Measurements from ENCODE around the gene PRPF31. TPM values are rescaled to one million over a fixed set of nuclear protein-coding genes. Genes with fewer than 3 reads are reported as not detected.

The PRPF31 gene
- total and polyA plus RNA-seq, 2 of the 4 experiments (the other 2 are of a cell fraction): 65.4 to 66.1 TPM

Other genes with a start within 250 kb of the PRPF31 start
- 4.8 and 5.3 TPM in 2 replicates for gene MYADM, start 247.9 kb upstream of the PRPF31 start, total RNA-seq (2012; rRNA removed)
- 96.1 and 112 TPM in 2 replicates for gene MYADM, start 247.9 kb upstream of the PRPF31 start, polyA plus RNA-seq (2012; rRNA removed)
- gene PRKCG, start 233.6 kb upstream of the PRPF31 start, total RNA-seq (2012; rRNA removed): not detected in 2 replicates
- 0.04 TPM in 1 of 2 replicates, not detected in the other for gene PRKCG, start 233.6 kb upstream of the PRPF31 start, polyA plus RNA-seq (2012; rRNA removed)
- gene CACNG7, start 206.5 kb upstream of the PRPF31 start, total RNA-seq (2012; rRNA removed): under 0.01 and 0.36 TPM in 2 replicates
- 6.7 and 7.7 TPM in 2 replicates for gene CACNG7, start 206.5 kb upstream of the PRPF31 start, polyA plus RNA-seq (2012; rRNA removed)
- gene CACNG8, start 152.8 kb upstream of the PRPF31 start, total RNA-seq (2012; rRNA removed): not detected in 2 replicates
- 0.09 and 0.15 TPM in 2 replicates for gene CACNG8, start 152.8 kb upstream of the PRPF31 start, polyA plus RNA-seq (2012; rRNA removed)
- not detected in 2 replicates for gene CACNG6, start 124.1 kb upstream of the PRPF31 start, total RNA-seq (2012; rRNA removed)
- gene CACNG6, start 124.1 kb upstream of the PRPF31 start, polyA plus RNA-seq (2012; rRNA removed): not detected in 2 replicates
- gene VSTM1, start 51.9 kb upstream of the PRPF31 start, total RNA-seq (2012; rRNA removed): not detected in 2 replicates
- not detected in 2 replicates for gene VSTM1, start 51.9 kb upstream of the PRPF31 start, polyA plus RNA-seq (2012; rRNA removed)
- gene TARM1, start 34.4 kb upstream of the PRPF31 start, total RNA-seq (2012; rRNA removed): not detected in 2 replicates
- gene TARM1, start 34.4 kb upstream of the PRPF31 start, polyA plus RNA-seq (2012; rRNA removed): not detected in 2 replicates
- gene OSCAR, start 15.0 kb upstream of the PRPF31 start, total RNA-seq (2012; rRNA removed): not detected in 2 replicates
- 0.15 and 0.23 TPM in 2 replicates for gene OSCAR, start 15.0 kb upstream of the PRPF31 start, polyA plus RNA-seq (2012; rRNA removed)
- 7.9 and 24.7 TPM in 2 replicates for gene NDUFA3, start 12.9 kb upstream of the PRPF31 start, total RNA-seq (2012; rRNA removed)
- 85.0 and 104 TPM in 2 replicates for gene NDUFA3, start 12.9 kb upstream of the PRPF31 start, polyA plus RNA-seq (2012; rRNA removed)
- 7.9 and 11.9 TPM in 2 replicates for gene TFPT, start 97 bp upstream of the PRPF31 start, total RNA-seq (2012; rRNA removed)
- 17.1 and 20.9 TPM in 2 replicates for gene TFPT, start 97 bp upstream of the PRPF31 start, polyA plus RNA-seq (2012; rRNA removed)
- gene CNOT3, start 22.0 kb downstream of the PRPF31 start, total RNA-seq (2012; rRNA removed): 5.4 and 10.6 TPM in 2 replicates
- 19.9 and 26.7 TPM in 2 replicates for gene CNOT3, start 22.0 kb downstream of the PRPF31 start, polyA plus RNA-seq (2012; rRNA removed)
- gene LENG1, start 44.0 kb downstream of the PRPF31 start, total RNA-seq (2012; rRNA removed): 2.7 and 5.0 TPM in 2 replicates
- 5.3 and 6.1 TPM in 2 replicates for gene LENG1, start 44.0 kb downstream of the PRPF31 start, polyA plus RNA-seq (2012; rRNA removed)
- gene TMC4, start 57.4 kb downstream of the PRPF31 start, total RNA-seq (2012; rRNA removed): 0.28 and 0.72 TPM in 2 replicates
- gene TMC4, start 57.4 kb downstream of the PRPF31 start, polyA plus RNA-seq (2012; rRNA removed): 1.1 and 1.3 TPM in 2 replicates
- gene MBOAT7, start 73.8 kb downstream of the PRPF31 start, total RNA-seq (2012; rRNA removed): 9.2 and 11.3 TPM in 2 replicates
- gene MBOAT7, start 73.8 kb downstream of the PRPF31 start, polyA plus RNA-seq (2012; rRNA removed): 121 and 137 TPM in 2 replicates
- gene TSEN34, start 75.6 kb downstream of the PRPF31 start, total RNA-seq (2012; rRNA removed): 32.1 and 34.4 TPM in 2 replicates
- 69.4 and 85.4 TPM in 2 replicates for gene TSEN34, start 75.6 kb downstream of the PRPF31 start, polyA plus RNA-seq (2012; rRNA removed)
- gene RPS9, start 85.1 kb downstream of the PRPF31 start, total RNA-seq (2012; rRNA removed): 1,531 and 2,225 TPM in 2 replicates
- 2,323 and 2,588 TPM in 2 replicates for gene RPS9, start 85.1 kb downstream of the PRPF31 start, polyA plus RNA-seq (2012; rRNA removed)
- gene LILRB3, start 107.3 kb downstream of the PRPF31 start, total RNA-seq (2012; rRNA removed): not detected in 2 replicates
- gene LILRB3, start 107.3 kb downstream of the PRPF31 start, polyA plus RNA-seq (2012; rRNA removed): not detected in 2 replicates
- not detected in 2 replicates for gene LILRA6, start 127.0 kb downstream of the PRPF31 start, total RNA-seq (2012; rRNA removed)
- gene LILRA6, start 127.0 kb downstream of the PRPF31 start, polyA plus RNA-seq (2012; rRNA removed): not detected in 2 replicates
- not detected in 2 replicates for gene LILRB5, start 141.5 kb downstream of the PRPF31 start, total RNA-seq (2012; rRNA removed)
- not detected in 2 replicates for gene LILRB5, start 141.5 kb downstream of the PRPF31 start, polyA plus RNA-seq (2012; rRNA removed)
- not detected in 2 replicates for gene LILRB2, start 165.4 kb downstream of the PRPF31 start, total RNA-seq (2012; rRNA removed)
- gene LILRB2, start 165.4 kb downstream of the PRPF31 start, polyA plus RNA-seq (2012; rRNA removed): not detected in 2 replicates
- gene LILRA5, start 197.4 kb downstream of the PRPF31 start, total RNA-seq (2012; rRNA removed): not detected in 2 replicates
- gene LILRA5, start 197.4 kb downstream of the PRPF31 start, polyA plus RNA-seq (2012; rRNA removed): not detected in 2 replicates
- not detected in 2 replicates for gene LILRA4, start 223.4 kb downstream of the PRPF31 start, total RNA-seq (2012; rRNA removed)
- not detected in 2 replicates for gene LILRA4, start 223.4 kb downstream of the PRPF31 start, polyA plus RNA-seq (2012; rRNA removed)
- gene LAIR1, start 249.2 kb downstream of the PRPF31 start, total RNA-seq (2012; rRNA removed): not detected in 2 replicates
- not detected in 2 replicates for gene LAIR1, start 249.2 kb downstream of the PRPF31 start, polyA plus RNA-seq (2012; rRNA removed)